Kasumi-1 (cell line): ENCODE measurements around the gene DRC7.
"Not testable (repeated sequence)": the region's sequence is repeated elsewhere in the genome, so short reads cannot be mapped to it uniquely, and the experiment has no call there.

Source experiments
- DNase-seq, 2 experiments: peaks; one replicate each; lab custom pipeline; 2025; lab: John Stamatoyannopoulos, UW

DRC7 gene

DNA sequence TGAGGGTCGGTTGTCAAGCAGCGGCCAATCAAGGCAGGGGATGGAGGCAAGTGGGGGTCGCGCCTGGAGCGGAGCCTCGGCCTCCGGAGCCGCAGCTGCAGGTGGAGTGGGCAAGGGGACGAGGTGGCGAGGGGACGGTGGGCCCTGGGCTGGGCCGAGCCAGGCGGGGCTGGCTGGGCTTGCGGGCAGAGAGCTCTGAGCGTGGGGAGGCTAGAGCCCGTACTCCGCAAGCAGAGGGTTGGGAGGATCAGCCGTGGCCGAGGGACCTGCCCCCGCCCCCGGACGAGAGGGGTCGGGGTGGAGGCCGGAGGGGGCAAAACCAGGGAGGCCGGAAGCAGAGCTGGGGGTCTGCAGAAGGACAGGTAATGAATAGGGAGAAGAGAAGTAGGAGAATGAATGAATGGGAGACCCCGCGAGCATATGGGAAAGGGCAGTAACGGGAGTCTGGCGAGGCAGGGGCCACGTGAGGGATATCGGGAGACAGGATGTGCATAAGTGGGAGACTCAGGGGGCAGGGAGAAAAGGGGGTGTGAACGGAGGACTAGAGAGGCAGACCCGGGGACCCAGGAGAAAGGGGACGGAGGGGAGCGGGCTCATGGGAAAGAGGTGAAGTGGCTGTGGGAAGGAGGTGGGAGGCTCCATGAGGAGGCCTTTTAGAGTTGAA, 41.3 kb downstream of the DRC7 start, which contains the start of gene KATNB1:
TSS of gene KATNB1 (plus strand) at position 16 of the 664 bp plus-strand sequence. CDS start 1,474 bp downstream, outside the sequence.
- DNase-seq: peak in 1 of 2 experiments; percentile 16

DNA sequence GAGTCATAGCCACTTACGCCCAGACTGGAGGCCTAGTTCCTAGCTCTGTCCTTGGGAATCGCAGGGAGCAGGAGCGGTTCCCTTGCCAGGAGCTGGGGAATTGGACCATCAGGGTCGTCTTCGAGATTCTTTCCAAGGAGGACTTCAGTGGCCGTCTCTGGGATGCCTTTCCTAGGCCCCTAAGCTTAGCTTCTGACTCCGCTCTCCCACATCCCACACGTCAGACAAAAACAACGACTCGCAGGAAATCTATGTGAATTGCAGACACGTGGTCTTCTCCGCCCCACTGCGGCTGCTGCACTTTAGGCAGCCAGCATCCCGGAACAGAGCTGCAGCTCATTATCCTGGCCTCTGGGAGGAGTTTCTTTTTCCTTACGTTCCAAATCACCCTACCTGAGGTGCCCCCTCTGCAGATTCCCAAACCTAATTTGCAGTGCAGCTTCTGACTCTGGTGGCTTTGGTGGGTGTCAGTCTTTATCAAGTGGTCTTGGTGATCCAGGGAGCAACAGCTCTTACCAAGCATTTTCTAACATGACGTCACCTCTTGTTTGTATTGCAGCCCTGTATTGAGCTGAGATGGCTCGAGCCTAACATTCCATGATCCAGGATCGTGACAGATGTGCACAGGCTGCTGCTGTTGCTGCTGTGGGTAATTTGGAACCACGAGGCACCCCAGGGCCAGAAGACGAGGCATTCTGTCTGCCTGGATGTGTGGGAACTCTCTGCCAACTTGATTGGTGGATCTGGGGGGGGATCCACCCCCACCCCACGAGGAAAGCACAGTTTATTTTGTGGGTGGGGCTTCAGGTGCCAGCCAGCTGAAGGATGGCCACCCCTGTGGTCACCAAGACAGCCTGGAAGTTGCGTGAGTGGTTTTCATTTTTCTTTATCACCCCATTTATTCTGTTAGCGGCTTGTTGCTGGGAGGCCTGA, 42.1 kb downstream of the DRC7 start:
- no peak for DNase-seq

- DNase-seq: no peak
Measured at GRCh38 chr16:57738844-57739243, 44.2 kb downstream of the DRC7 start.

DNA sequence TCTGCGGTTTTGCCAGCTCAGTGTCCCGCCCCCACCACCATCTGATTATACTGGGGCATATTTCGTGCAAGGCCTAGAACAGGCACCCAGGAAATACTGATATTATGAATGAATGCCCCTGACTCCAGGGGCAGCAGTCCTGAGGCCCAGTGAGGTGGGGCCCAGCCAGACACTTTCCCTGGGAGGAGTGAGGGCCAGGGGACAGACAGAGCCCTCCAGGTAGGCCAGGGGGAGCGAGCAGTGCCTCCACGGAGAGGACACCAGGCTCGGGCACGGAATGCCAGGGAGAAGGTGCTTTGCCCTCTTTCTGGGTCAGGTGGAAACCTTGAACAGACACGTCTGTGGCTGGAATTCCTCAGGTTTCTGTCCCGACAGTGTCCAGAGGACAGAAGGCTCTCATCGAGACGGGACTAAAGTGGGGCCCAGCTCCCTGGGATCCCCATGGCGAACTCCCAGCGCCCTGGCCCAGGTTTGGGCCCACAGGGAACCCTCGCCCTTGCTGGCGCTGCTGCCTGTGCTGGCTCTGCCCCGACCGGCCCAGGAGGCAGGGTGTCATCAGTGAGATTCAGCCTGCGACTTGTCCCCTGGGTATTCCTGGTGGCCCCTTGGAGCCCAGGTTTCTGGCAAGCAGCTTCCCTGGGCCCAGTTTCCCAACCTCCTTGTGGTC, 45.3 kb downstream of the DRC7 start:
- DNase-seq: no peak

DNA sequence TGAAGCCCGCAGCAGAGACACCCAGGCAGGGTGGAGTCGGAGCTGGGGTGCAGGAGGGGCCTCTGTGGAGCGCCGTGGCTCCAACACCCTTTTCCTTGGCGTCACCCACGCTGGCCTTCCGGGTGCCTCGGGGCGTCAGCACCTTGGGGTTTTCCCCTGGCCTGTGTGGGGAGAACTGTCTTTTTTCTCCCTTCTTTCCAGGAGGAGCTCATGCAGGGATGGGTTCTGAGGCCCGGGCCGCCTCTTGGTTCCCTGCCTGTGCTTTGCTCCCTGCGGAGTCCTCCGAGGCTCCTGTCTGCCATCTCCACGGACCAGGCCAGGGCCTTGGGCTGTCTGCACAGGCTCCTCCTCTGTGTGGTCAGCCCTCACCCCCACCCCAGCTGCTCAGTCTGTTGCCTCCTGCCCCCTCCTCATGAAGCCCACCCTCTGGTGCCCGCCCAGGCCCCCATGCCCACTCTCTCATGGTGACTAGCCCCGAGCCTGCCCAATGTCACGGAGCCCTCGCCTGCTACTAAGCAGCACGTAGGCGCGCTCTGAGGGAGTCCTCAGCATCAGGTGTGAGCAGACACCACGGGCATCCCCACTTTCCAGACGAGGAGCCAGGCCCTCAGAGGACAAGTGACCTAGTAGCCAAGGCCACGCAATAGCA, 45.9 kb downstream of the DRC7 start:
- DNase-seq: no peak

- no peak for DNase-seq
Measured at GRCh38 chr16:57741660-57742191, 47.1 kb downstream of the DRC7 start.

DNA sequence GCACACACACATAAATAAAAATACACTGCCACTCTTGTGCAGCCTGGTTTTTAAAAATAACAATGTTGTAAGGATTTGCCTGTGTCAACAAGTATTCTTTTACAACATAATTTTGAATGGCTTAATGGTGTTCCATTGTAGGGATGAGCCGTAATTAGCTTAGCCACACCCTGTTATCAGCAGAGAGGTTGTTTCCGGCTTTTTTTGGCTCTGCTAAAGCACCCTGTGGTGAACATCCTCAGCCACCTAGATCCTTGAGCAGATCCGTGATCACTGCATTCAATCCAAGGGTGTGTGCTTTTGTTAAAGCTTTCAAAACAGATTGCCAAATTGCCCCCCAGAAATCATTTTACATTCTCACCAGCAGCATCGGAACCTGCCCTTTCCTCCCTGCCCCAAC, 47.9 kb downstream of the DRC7 start:
- no peak for DNase-seq

- no peak for DNase-seq
Measured at GRCh38 chr16:57743458-57743857, 48.9 kb downstream of the DRC7 start.

DNA sequence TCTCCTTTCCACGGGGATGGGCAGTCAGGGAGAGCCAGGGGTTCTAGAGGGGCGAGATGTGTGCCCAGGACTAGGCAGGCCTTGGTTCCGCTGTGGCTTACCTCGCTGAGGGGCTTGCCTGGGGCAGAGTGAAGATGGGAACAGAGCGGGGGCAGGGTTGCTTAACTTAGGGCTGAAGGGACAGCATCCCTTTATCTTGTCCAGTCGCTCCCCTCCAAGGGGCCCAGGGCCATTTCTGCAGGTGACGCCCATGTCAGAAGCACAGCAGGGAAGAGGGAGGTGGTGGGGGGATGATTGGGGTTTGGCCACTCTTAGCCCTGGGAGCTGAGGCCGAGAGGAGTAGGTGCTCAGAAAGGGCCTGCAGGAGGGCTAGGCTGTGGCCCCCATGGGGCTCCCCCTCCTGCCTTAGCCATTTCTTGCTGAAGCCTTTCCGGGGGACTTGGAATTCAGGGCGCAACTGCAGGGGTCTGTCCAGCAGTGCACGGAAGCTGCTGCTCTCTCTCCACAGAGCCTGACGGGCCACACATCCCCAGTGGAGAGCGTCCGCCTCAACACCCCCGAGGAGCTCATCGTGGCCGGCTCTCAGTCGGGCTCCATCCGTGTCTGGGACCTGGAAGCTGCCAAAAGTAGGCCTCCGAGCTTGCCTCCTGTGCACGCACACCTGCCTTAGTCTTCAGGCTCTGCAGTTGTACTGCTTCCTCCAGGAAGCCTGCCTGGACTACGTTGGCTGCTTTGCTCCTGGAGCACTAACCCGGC, 49.5 kb downstream of the DRC7 start:
- DNase-seq: no peak

- DNase-seq: no peak
Measured at GRCh38 chr16:57744642-57744903, 50.0 kb downstream of the DRC7 start.

GRCh38 chr16:57745768-57746167, 51.2 kb downstream of the DRC7 start:
- DNase-seq: no peak

- not testable (repeated sequence) for DNase-seq
Measured at GRCh38 chr16:57746316-57746715, 51.7 kb downstream of the DRC7 start.

DNA sequence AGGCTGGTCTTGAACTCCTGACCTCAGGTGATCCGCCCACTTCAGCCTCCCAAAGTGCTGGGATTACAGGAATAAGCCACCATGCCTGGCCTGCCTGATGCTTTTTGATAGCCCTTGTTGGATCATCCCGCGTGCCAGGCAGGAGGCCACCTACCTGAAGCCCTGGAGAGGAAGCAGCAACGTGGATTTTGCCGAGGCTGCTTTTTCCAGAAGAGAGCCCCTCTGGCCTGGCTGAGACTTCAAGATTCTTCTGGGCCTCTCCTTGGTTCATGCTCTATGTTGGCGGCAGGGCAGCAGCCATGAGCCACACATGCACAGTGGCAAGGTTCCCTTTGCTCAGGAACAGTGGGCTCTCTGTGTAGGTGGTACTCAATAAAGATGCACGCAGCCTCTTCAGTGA, 52.5 kb downstream of the DRC7 start:
- DNase-seq: no peak

DNA sequence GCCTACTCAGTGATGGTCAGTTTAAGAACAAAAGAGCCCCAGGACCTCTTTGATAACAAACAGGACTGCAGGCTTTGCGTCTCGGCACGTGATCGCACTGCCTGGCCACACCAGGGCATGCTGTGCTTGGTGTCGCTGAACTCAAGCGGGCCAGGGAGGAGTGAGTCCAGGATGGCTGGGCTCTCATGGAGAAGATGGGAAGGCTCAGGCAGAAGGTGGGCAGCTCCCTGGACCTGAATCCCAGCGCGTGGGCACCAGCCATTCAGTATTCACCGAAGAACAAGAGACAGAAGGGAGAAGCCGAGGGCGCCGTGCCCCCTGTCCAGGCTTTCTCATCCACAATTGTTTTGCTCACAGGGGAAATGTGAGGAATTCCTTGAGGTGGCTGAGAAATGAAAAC, 52.9 kb downstream of the DRC7 start:
- no peak for DNase-seq

DNA sequence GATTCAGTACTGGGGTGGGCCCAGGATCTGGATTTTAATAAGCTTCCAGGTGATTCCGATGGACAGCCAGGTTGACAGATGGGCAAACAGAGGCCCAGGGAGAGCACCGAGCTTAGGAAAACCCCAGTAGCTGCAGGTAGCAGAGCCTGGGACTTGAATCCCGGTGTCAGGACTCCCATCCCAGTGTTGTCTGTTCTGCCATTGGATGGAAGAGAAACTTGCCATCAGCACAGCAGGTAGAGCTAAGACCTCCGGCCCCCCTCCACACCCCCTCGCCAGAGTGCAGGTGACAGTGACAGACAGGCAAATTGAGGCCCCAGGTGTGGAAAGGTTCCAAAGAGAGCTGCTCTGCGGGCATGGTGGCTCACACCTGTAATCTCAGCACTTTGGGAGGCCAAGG, 53.4 kb downstream of the DRC7 start:
- DNase-seq: no peak

GRCh38 chr16:57748596-57748995, 54.0 kb downstream of the DRC7 start:
- DNase-seq: no peak

- no peak for DNase-seq
Measured at GRCh38 chr16:57749101-57749692, 54.6 kb downstream of the DRC7 start.

- DNase-seq: no peak
Measured at GRCh38 chr16:57749856-57750452, 55.3 kb downstream of the DRC7 start.

GRCh38 chr16:57750796-57751538, 56.4 kb downstream of the DRC7 start:
- DNase-seq: no peak
